ENCODE data around the gene SLC7A5.
A peak's percentile ranks its signal among the peaks of the same experiment; 100 is the strongest.
"Not testable (repeated sequence)": the region's sequence is repeated elsewhere in the genome, so short reads cannot be mapped to it uniquely, and the experiment has no call there.

The SLC7A5 gene

DNA sequence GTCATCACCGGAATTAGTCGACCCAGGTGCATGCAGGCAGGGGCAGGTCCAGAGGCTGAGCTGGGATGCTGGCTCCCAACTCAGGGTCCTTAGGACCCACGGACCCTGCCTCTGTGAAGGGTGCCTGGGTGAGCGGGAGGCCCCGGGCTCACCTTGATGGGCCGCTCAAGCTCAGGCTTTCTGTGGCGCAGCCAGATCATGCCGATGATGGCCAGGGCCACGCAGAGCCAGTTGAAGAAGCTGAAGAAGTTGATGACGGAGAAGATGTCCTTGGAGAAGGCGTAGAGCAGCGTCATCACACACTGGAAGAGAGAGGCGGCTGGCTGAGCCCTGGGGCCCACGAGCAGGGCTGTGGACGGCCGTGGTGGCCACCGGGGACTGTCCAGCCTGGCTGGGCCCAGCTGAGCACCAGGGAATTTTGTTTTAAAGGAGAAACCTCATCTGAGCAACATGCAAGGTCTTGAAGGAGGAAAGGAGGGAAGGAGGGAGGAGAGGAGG lies 32.9 kb downstream of the SLC7A5 start:
- no peak for DNase-seq

DNA sequence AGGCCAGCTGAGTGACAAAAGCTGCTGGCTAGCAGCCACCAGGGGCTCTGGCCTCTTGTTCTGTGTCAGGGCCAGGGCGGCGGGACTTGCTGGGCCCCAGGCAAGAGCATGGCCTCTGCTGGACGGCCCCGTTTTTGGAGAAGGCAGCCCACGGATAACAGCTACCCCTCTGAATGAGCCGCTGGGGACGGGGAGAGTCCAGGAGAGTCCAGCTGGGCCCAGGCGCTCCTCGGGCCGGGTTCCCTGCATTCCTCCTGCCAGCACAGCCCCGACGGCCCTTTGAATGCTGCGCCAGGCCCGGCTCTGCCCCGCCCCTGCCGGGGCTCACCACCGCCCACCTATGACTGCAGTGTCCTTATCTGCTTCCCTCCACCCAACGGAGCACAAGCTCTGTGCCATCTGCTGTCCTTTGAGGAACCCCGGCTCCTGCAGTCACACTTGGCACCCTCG lies 33.4 kb downstream of the SLC7A5 start:
- DNase-seq: no peak

DNA sequence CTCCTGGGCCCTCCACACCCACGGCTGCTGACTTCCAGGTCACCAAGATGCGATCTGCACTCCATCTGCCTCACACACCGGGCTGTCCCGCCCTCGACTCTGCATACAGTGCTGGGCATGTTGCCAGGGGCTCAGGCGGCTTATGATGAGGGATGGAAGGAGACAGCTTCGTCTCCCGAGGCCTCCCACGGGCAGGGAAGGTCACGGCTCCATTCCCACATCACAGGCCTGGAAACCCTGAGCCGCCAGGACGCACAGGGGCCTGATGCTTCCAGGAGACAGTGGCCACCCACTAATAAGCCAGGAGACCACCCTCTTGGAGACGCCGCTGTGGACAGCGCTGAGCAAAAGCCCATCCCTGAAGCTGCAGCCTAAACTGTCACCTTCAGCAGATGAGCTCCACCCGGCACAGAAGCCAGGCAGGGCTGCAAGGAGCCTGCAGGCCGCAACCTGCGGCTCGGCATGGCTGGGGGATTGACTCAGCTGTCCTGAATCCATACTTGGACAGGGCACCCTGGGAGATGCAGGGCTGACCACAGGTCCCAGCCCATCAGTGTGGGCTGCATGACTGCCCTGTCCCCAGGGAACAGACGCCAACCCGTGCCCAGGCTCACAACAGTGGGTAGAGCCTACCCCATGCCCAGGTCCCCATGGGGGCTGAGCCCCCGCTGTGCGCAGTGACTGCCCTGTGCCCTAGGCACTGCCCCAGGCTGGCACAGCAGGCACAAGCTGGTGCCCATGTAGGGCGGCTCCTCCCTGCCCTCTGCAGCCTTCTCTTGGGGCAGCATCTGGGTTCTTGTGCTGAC lies 34.4 kb downstream of the SLC7A5 start:
- peak in 4 of 58 donors; percentile 11 to 29 (median 21) for DNase-seq

DNA sequence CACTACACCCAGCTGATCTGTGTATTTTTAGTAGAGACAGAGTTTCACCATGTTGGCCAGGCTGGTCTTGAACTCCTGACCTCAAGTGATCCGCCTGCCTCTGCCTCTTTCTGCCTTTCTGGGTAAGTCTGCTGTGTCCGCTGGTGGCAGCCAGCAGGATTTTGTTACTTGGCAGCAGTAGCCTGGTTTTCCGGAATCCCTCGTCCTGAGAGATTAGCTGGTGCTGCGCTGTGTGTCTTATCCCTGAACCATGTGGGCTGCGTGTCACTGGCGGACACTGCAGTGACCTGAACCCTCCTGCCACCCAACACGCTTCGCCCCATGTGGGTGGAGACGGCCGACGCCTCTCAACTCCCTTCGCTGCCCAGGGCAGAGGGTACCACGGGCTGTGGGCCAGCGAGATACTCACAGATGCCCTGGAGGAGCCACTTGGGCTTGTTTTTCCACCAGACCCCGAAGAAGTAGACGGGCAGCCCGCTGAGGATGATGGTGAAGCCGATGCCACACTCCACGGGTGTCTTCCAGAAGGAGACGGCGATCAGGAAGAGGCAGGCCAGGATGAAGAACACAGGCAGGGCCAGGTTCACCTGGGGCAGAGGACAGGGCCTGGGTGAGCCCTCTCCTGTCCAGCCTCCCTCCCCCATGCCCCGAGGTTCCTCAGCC lies 35.2 kb downstream of the SLC7A5 start:
- DNase-seq: no peak

DNA sequence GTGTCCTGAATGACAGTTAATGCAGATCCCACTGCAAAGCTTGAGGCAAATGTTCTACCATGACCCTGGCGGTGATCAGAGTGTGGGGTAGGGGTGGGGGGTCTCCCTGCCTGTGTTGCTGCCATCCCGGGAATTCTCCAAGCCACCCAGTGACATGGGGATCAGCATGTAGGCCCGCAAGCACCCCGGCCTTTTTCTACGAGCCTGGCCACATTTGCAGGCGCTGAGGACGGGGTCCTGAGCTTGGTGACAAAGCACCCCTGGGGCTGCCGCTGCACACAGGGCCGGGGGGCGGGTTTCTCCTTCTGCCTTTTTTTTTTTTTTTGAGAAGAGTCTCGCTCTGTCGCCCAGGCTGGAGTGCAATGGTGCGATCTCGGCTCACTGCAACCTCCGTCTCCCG lies 35.8 kb downstream of the SLC7A5 start:
- no peak for DNase-seq

DNA sequence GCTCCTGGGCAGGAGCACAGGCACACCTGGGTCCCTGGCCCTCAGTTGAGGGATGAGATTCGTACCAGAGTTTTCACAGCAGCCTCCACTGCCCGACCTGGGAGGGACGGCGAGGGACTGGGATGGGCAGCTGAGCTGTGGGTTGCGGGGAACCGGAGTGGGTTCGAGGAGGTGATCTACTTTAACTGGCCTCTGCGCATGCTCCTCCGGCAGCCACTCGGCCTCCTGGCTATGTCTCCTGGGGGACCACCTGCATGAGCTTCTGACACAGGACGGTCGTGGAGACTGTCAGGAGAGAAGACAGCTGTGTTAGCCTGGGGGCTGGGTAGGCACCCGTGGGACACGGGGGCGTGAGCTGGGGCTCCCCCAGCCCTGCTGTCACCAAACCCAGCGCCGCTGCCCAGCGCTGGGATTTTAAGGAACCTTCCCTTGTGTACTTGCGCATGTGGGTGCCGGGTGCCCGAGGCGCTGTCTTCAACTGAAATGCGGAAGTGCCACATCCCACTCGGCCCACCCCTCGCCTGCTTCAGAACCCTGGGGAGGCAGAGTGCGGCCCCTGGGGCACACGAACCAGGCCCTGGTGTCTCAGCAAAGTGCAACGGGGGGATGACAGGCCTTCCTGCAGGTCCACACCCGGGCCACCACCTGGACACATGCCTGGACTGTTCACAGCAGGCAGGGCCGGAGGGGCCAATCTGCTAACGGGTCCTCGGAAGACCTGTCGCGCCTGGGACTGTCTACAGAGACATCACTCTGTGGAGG lies 36.4 kb downstream of the SLC7A5 start:
- DNase-seq: peak in 9 of 58 donors; percentile 13 to 34 (median 30)

DNA sequence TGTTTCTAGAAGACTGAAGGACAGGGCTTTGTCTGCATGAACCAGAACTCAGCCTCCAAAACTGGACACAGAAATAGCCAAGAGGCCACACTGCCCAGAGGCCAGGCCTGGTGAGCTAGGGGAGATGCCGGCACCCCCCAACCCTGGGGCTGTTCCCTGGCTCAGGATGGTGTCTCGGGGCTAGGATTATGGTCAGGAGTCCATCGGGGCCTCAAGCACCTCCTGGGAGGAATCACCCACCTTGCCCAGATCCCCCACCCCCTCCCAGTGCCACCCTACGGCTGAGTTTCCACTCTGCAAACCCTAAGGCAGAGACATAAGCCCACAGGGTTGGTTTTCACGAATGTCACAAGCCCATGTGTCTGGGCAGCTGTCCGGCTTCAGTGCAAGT lies 37.2 kb downstream of the SLC7A5 start:
- DNase-seq: no peak

DNA sequence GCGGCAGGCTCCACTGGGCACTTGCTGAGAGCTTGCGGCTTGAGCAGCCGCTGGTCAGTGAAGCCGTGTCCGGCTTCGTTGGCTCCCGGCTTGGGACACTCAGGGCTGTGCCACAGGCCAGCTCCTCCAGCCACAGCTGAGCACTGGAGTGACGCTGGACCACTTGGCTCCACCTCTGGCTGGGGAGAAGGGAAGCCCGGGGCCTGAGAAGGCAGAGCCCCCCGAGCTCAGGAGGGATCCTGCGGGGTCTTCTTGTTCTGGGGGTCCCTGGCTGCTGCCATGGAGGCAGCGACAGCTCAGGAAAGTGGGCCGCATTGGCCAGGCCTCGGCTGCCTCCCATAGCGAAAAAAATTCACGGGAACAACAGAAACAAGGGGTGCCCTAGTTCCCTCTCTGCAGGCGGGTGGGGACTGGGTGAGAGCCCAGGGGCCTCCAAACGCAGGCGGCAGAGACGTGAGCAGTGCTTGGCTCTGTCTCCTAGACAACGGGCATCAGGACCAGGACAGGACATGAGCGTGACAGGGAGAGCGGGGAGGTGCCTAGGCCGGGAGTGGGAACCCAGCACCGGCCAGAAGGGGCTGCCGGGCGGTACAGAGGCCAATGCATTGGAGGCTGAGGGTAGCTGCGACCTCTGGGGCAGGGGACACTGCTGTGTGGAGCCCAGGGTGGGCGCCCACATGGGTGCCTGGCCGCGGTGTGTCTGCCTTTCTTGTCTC lies 37.7 kb downstream of the SLC7A5 start:
- peak in 18 of 58 donors; percentile 9 to 62 (median 26) for DNase-seq

DNA sequence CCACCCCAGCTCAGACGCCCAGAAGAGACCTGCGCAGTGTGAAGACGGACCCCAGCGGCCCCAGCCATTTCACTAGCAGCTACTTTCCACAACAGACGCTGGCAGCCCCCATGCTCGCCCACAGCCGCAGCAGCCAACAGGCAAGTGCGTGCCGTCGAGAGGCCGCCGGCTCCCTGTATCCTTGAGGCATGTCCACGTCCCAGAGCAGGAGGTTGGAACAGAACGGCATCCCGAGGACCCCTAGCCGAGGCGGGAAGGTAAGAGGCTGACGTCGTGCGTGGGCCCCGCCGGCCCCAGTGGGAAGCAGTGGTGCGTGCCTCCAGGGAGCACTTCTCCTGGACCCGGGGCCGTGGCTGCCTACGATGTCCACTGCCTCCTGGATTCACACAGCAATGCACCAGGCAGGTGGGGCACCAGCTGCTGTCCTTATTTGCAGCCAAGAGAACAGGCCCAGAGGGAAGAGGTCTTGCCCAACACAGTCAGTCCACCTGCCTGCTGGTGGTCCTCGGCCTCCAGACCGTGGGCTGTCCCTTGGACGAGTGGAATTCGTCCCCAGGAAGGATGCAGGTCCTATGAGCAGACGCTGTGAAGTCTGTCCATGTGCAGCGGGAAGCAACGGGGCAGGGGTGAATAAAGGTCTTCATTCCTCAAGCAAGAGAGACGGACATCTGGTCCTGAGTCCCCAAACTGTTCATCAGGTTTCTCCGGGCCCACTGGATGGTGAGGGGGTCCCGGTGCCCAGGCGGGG lies 38.5 kb downstream of the SLC7A5 start:
- no peak for DNase-seq

DNA sequence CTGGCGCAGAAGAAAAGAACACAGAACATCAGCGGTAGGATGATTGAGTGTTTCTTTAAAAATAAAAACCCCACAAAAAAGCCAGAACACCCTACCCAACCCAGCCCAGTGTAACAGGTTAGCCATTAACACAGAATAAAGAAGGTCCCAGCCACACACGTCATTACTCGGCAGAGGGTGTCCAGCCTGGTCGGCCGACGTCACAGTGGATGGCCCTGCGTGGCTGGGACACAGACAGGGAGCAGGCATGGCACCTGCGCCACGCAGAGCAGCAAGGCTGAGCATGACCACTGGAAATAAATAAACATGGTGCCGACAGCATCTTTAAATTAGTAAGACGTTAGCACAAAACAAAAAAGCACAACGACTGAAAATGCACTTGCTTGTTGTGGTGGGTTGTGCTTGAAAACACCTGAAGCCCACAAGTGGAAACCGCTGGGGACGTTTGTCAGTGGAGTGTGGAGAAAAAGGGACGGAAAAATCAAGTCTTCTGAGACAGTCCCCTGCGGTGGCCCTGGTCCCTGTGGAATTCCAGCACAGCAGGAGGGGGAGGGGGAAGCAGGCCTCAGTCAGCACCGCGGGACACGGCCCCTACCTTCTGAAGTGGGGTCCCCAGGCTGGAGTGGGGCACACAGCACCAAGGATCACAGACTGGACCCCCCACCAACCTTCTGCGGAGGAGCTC lies 39.2 kb downstream of the SLC7A5 start:
- DNase-seq: no peak

DNA sequence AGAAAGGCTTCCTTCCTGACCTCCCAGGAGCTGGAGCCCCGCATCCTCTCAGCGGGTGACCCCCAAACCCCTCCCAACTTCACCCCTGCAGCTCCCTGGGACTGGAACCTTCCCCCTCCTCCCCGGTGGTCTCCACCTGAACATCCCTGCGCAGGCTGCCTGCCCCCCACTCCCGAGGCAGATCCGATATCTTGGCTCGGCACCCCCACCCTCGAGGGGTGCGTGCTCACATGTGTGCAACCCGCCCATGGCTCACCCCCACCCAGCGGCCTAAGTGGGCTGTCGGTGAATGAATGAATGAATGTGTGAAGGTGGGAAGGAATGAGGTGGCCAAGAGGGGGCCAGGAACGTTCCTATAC lies 39.7 kb downstream of the SLC7A5 start:
- no peak for DNase-seq

DNA sequence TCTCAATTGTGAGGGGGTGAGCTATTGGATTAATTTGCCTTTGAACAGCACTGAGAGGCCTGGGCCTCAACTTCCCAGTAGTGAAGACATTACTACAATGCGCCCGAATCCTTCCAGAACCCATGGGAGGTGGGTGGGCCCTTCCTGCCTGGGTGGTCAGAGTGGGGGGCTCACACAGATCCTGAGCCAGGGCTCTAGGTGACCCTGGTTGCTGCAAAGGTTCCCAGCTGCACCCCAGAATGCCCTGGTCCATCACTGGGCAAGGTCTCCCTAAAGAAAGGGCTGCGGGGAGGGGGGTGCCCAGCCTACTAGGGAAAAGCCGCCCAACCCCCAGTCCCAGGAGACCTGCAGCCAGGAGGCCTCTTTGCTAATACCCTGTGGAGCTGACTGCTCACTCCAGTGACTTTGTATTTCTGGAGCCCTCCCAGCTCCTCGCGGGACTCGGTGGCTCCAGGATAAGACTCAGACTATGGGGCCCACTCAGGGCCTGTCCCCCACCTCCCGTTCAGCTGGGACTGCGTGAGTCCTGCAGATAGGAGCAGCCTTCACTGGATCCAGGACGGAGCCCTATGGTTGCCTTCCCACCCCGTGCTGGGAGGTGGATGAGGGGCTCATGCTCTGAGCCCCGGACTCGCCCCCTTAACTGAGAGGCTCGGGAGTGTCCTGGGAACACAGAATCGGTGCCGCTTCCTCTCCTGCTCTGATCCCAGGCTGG lies 40.2 kb downstream of the SLC7A5 start:
- no peak for DNase-seq

DNA sequence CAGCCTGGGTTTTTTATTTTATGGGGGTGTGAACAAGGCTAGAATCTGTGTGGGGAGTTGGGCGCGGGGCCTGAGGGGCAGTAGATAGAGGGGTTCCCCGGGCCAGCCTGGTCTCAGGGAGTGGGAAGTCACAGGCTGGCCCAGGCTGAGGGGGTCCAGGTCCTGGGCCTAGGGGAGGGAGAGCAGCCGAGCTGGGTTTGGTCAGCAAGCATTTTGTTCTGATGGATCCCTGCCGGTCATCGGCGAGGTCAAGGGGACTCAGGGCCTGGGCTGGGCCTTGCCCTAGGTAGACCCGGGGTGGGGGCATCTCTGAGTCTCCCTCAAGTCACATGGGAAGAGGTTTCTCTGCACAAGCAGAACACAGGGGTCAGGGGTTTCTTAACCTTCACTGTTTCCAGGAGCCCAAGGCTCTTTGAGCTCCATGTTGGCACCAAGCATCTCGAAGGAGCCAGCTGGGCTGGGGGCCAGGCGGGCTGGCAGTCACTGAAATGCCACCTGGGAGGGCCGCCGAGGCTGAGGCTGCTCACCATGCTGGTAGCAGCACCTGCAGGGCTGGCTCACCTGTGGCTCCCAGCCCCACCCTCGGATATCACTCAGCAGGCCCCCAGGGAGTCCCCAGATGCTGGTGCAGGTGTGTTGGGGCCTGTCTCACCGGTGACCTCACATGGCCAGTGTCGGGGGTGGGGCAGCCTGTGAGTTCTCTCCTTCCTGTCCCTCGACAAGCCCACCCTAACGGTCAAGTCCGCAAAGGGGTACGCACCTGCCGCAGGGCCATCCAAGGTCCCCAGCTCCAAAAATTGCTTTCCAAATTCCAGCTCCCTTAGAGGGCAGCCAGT lies 41.0 kb downstream of the SLC7A5 start:
- peak in 1 of 58 donors; percentile 10 for DNase-seq

DNA sequence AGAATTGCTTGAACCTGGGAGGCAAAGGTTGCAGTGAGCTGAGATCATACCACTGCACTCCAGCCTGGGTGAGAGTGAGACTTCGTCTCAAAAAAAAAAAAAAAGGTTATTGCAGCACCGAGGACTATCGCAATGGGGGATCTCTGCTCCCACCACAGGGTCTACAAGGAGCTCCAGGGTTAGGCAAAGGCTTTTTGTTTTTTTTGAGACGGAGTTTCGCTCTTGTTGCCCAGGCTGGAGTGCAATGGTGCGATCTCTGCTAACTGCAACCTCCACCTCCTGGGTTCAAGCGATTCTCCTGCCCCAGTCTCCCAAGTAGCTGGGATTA lies 41.8 kb downstream of the SLC7A5 start:
- not testable (repeated sequence) for DNase-seq

DNA sequence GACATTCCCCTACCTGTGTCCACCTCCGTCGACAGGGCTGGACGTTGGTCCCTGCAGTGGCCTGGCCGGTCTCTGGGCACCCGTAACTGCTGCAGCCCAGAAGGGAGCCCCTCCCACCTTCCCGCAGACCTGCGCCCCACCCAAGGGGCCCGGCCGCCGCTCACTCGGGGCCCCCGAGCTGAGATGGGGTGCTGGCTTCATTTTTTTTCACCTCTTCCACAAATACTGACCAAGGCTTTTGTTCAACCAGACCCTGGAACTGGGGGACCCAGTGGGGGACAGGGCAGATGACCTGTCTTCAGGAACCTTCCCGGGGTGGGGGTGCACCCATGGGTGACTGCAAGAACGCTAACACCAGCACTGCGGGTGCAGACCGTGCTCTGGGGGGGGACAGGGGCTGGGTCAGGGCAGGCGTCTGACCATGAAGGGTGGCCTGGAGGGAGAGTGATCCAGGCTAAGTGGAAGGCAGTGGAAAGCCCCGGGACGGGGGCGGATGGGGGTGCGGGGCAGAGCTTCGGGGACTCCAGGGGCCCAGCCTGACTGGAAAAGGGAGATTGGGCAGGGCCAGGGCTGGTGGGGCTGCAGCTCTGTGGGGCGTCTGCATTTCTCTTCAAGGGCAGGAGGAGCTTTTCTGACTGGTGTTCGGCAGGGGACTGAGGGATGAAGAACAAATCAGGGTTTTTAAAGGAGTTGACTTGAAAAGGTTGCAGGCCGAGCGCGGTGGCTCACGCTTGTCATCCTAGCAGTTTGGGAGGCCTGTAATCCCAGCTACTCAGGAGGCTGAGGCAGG lies 42.3 kb downstream of the SLC7A5 start:
- DNase-seq: no peak

DNA sequence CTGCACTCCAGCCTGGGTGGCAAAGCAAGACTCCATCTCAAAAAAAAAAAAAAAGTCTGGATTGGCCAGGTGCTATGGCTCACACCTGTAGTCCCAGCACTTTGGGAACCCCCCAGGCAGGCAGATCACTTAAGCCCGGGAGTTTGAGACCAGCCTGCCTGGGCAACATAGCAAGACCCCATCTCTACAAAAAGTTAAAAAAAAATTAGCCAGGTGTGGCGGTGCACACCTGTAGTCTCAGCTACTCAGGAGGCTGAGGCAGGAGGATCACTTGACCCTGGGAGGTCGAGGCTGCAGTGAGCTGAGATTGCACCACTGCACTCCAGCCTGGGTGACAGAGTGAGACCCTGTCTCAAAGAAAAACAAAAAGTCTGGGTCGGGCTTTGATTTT lies 42.9 kb downstream of the SLC7A5 start:
- DNase-seq: not testable (repeated sequence)

DNA sequence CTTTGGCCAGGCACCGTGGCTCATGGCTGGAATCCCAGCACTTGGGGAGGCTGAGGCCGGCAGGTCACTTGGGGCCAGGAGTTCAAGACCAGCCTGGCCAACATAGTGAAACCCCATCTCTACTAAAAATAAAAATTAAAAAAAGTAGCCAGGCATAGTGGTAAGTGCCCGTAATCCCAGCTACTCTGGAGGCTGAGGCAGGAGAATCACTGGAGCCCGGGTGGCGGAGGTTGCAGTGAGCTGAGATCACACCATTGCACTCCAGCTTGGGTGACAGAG lies 43.5 kb downstream of the SLC7A5 start:
- DNase-seq: not testable (repeated sequence)
